ENCODE results near the gene TEX11. TPM values are rescaled to one million over a fixed set of nuclear protein-coding genes. Genes with fewer than 3 reads are reported as not detected.
"Not testable (repeated sequence)": the region's sequence is repeated elsewhere in the genome, so short reads cannot be mapped to it uniquely, and the experiment has no call there.

Gene TEX11
- total and polyA plus RNA-seq, 4 donors = not detected

GRCh38 chrX:70669120-70669519 is 239.4 kb downstream of the TEX11 start:
- no peak overlapping the region for H3K4me3 ChIP-seq
- no peaks in the 10 kb centered on the region for H3K27me3 ChIP-seq (ENCODE audit: control insufficient read depth in 3 of 3, insufficient read depth in 3 of 3, low read length in 2 of 3)
- DNase-seq (no peak), ATAC-seq (ENCODE audit: insufficient read depth, low FRiP score) (no peak)
- TF ChIP-seq CTCF (IDR thresholded peaks at IDR 0.05; ENCODE audit: control extremely low read depth, extremely low read depth) = no peak
- no peaks in the 10 kb centered on the region for H3K9me3 ChIP-seq (ENCODE audit: control insufficient read depth in 4 of 4, insufficient read depth in 3 of 4, low read length in 3 of 4)
- H3K27ac ChIP-seq (ENCODE audit: low read depth in 1 of 2, low read length in 1 of 2) = no peak overlapping the region
- no peaks in the 10 kb centered on the region for H3K36me3 ChIP-seq (ENCODE audit: control insufficient read depth in 4 of 4, insufficient read depth in 4 of 4, low read length in 4 of 4)
- no peak overlapping the region for H3K9ac ChIP-seq (ENCODE audit: insufficient read depth in 1 of 2, low read length in 2 of 2)
- H3K4me1 ChIP-seq (ENCODE audit: control insufficient read depth in 5 of 5, insufficient read depth in 5 of 5, low read length in 5 of 5) = no peaks in the 10 kb centered on the region

- no peak overlapping the region for H3K4me3 ChIP-seq
- WGBS, 2 donors = 13 to 27% methylated on average over 1 of the region's 1 CpG
- ATAC-seq (ENCODE audit: insufficient read depth, low FRiP score) (no peak), DNase-seq (peak in 2 of 3 donors; percentile 22 to 41)
- no peaks in the 10 kb centered on the region for H3K27me3 ChIP-seq (ENCODE audit: control insufficient read depth in 3 of 3, insufficient read depth in 3 of 3, low read length in 2 of 3)
- H3K36me3 ChIP-seq (ENCODE audit: control insufficient read depth in 4 of 4, insufficient read depth in 4 of 4, low read length in 4 of 4) = no peaks in the 10 kb centered on the region
- no peaks in the 10 kb centered on the region for H3K4me1 ChIP-seq (ENCODE audit: control insufficient read depth in 5 of 5, insufficient read depth in 5 of 5, low read length in 5 of 5)
- TF ChIP-seq CTCF (IDR thresholded peaks at IDR 0.05; ENCODE audit: control extremely low read depth, extremely low read depth) = no peak
- H3K9ac ChIP-seq (ENCODE audit: insufficient read depth in 1 of 2, low read length in 2 of 2) = no peak overlapping the region
- no peak overlapping the region for H3K27ac ChIP-seq (ENCODE audit: low read depth in 1 of 2, low read length in 1 of 2)
- peaks cover 0 to 3% (median 0%) of the 10 kb centered on the region in 4 donors for H3K9me3 ChIP-seq (ENCODE audit: control insufficient read depth in 4 of 4, insufficient read depth in 3 of 4, low read length in 3 of 4)
These were observed 243.8 kb downstream of the TEX11 start for GRCh38 chrX:70664726-70665125.

GRCh38 chrX:70661124-70661523 is 247.4 kb downstream of the TEX11 start:
- not testable (repeated sequence) for H3K9ac ChIP-seq (ENCODE audit: insufficient read depth in 1 of 2, low read length in 2 of 2); H3K27ac ChIP-seq (ENCODE audit: low read depth in 1 of 2, low read length in 1 of 2); H3K9me3 ChIP-seq (ENCODE audit: control insufficient read depth in 4 of 4, insufficient read depth in 3 of 4, low read length in 3 of 4); H3K36me3 ChIP-seq (ENCODE audit: control insufficient read depth in 4 of 4, insufficient read depth in 4 of 4, low read length in 4 of 4); H3K4me3 ChIP-seq; DNase-seq; H3K4me1 ChIP-seq (ENCODE audit: control insufficient read depth in 5 of 5, insufficient read depth in 5 of 5, low read length in 5 of 5); ATAC-seq (ENCODE audit: insufficient read depth, low FRiP score); H3K27me3 ChIP-seq (ENCODE audit: control insufficient read depth in 3 of 3, insufficient read depth in 3 of 3, low read length in 2 of 3)
- 50 to 74% methylated on average over 7 to 11 of the region's 11 CpGs for WGBS, 2 donors

GRCh38 chrX:70657546-70657945 is 251.0 kb downstream of the TEX11 start:
- not testable (repeated sequence) for H3K36me3 ChIP-seq (ENCODE audit: control insufficient read depth in 4 of 4, insufficient read depth in 4 of 4, low read length in 4 of 4); H3K27ac ChIP-seq (ENCODE audit: low read depth in 1 of 2, low read length in 1 of 2); H3K27me3 ChIP-seq (ENCODE audit: control insufficient read depth in 3 of 3, insufficient read depth in 3 of 3, low read length in 2 of 3); H3K9ac ChIP-seq (ENCODE audit: insufficient read depth in 1 of 2, low read length in 2 of 2); H3K9me3 ChIP-seq (ENCODE audit: control insufficient read depth in 4 of 4, insufficient read depth in 3 of 4, low read length in 3 of 4); DNase-seq; H3K4me1 ChIP-seq (ENCODE audit: control insufficient read depth in 5 of 5, insufficient read depth in 5 of 5, low read length in 5 of 5); ATAC-seq (ENCODE audit: insufficient read depth, low FRiP score); H3K4me3 ChIP-seq
- whole genome bisulfite sequencing, 2 donors = 73 to 90% methylated on average over 2 to 3 of the region's 4 CpGs

GRCh38 chrX:70656304-70656703 is 252.2 kb downstream of the TEX11 start:
- Histone ChIP-seq H3K9ac (ENCODE audit: insufficient read depth in 1 of 2, low read length in 2 of 2) (no peak overlapping the region), H3K4me1 (ENCODE audit: control insufficient read depth in 5 of 5, insufficient read depth in 5 of 5, low read length in 5 of 5) (no peaks in the 10 kb centered on the region), H3K4me3 (no peak overlapping the region), H3K9me3 (ENCODE audit: control insufficient read depth in 4 of 4, insufficient read depth in 3 of 4, low read length in 3 of 4) (peaks cover 0 to 3% (median 0%) of the 10 kb centered on the region in 4 donors), H3K27ac (ENCODE audit: low read depth in 1 of 2, low read length in 1 of 2) (no peak overlapping the region), H3K27me3 (ENCODE audit: control insufficient read depth in 3 of 3, insufficient read depth in 3 of 3, low read length in 2 of 3) (no peaks in the 10 kb centered on the region), H3K36me3 (ENCODE audit: control insufficient read depth in 4 of 4, insufficient read depth in 4 of 4, low read length in 4 of 4) (no peaks in the 10 kb centered on the region)
- 41 to 58% methylated on average over 4 of the region's 4 CpGs for WGBS, 2 donors
- ATAC-seq (ENCODE audit: insufficient read depth, low FRiP score) (no peak), DNase-seq (no peak)
- TF ChIP-seq CTCF (IDR thresholded peaks at IDR 0.05; ENCODE audit: control extremely low read depth, extremely low read depth) = no peak

- WGBS, 2 donors = 84 to 86% methylated on average over 1 to 3 of the region's 3 CpGs
- not testable (repeated sequence) for DNase-seq; H3K9ac ChIP-seq (ENCODE audit: insufficient read depth in 1 of 2, low read length in 2 of 2); H3K36me3 ChIP-seq (ENCODE audit: control insufficient read depth in 4 of 4, insufficient read depth in 4 of 4, low read length in 4 of 4); H3K4me3 ChIP-seq; ATAC-seq (ENCODE audit: insufficient read depth, low FRiP score); H3K27me3 ChIP-seq (ENCODE audit: control insufficient read depth in 3 of 3, insufficient read depth in 3 of 3, low read length in 2 of 3); H3K27ac ChIP-seq (ENCODE audit: low read depth in 1 of 2, low read length in 1 of 2); H3K4me1 ChIP-seq (ENCODE audit: control insufficient read depth in 5 of 5, insufficient read depth in 5 of 5, low read length in 5 of 5); H3K9me3 ChIP-seq (ENCODE audit: control insufficient read depth in 4 of 4, insufficient read depth in 3 of 4, low read length in 3 of 4)
These were observed 260.6 kb downstream of the TEX11 start for GRCh38 chrX:70647910-70648309.
